Regular cardiac myocyte (primary cell): Measurements from ENCODE around the gene PRSS22. TPM values are rescaled to one million over a fixed set of nuclear protein-coding genes. Genes with fewer than 3 reads are reported as not detected.

Experiments
- total RNA-seq: library from RNA; depleted of rRNA; stranded (reverse); fragments of >200 nt; gene quantifications from 2 replicates; pipeline ENCODE4 v1.2.3, GENCODE V29; 2014

Gene PRSS22
- total RNA-seq = under 0.01 TPM in 1 of 2 replicates, not detected in the other

GRCh38 chr16:2857451-2858244 lies at the start of gene PRSS22:
PRSS22 (minus strand) TSS chr16:2858170; CDS start chr16:2858104, 66 bp downstream.

DNA sequence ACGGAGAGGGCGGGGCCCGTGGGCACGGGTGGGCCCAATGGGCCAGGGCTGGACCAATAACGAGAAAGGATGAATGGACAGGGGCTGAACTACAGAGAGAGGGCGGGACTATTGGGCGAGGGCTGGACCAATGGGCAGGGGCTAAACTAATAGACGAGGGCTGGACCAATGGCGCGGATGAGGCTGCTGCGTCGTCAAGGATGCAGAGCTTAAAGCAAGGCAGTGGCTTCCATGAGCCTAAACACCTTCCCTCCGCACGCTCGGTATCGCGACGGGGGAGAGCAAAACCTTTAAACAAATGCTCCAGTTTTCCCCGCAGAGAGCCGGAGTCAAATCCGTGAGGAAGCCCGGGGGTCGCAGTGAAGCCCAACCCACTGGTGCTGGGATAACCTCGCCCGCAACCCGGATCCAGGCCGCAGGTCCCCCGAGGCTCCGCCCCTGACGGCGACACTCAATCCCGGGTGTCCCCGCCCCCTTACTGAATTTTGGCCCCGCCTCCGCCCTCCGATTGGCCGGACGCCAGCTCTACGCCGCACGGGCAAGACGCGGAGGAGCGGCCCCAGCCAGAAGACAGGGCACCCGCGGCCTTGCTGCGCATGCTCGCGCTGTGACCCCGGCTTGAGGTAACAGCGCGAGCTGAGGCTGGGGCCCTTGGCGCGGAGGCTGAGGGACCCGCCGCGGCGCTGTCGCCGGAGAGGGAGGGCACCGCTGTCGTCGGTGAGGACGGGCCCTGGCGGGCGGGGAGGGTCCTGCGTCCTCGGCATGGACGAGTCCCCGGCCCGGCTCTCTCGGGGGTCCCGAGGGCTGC lies 24.9 kb upstream of the PRSS22 start, which contains the start of gene FLYWCH2:
Gene FLYWCH2, plus strand, starts transcription at position 566 of the 808 bp plus-strand sequence. CDS start 13,235 bp downstream, outside the sequence.

DNA sequence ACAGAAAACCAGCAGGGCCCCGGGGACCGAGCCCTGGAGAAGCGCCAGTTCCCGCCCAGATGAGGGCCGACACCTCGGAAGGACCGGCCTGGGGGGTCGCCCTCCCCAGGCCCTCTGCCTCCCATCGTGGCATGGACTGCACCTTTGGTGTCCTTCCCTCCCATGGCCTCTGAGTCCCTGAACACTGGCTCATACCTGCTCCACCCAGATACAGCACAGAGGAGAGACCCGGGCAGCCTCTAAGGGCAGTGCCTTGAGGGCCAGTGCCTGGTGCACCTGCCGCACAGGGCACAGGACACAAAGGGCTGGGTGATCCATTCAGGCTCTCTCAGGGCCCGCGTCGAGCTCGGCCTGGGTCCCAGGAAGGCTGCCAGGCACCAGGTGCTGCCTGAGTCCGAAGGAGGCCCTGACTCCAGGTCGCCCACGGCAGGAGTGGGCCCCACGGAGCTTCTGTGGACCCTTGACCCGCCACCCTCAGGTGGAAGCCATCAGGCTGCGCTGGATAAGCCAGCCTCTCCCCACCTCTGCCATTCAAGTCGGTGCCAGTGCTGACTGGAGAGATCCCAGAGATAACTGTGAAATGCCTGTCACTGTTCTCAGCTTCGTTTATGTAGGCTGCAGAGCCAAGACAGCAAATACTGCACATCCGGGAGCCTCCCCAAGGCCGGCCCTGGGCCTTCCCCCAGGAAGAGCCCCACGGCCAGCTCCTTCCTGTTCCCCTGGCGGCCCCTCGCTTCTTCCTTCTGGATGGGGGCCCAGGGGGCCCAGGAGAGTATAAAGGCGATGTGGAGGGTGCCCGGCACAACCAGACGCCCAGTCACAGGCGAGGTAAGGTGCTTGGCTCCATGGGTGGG lies 28.2 kb downstream of the PRSS22 start, which contains the start of gene ZG16B:
Gene ZG16B, plus strand, starts transcription at position 803 of the 854 bp plus-strand sequence. CDS start 139 bp downstream, outside the sequence.

GRCh38 chr16:2816751-2817339 lies 41.1 kb downstream of the PRSS22 start, which contains the start of gene PRSS21:
PRSS21 (plus strand) TSS chr16:2817237; CDS start chr16:2817269, 32 bp downstream.

Other genes starting within 250 kb of the PRSS22 start
- gene KCTD5, start 175.6 kb downstream of the PRSS22 start, total RNA-seq = 21.4 and 32.6 TPM in 2 replicates
- 0.19 and 0.56 TPM in 2 replicates for gene PRSS27, start 137.9 kb downstream of the PRSS22 start, total RNA-seq
- 38.5 and 43.7 TPM in 2 replicates for gene SRRM2, start 105.5 kb downstream of the PRSS22 start, total RNA-seq
- 323 and 366 TPM in 2 replicates for gene ELOB, start 80.9 kb downstream of the PRSS22 start, total RNA-seq
- not detected in 2 replicates for gene PRSS33, start 70.6 kb downstream of the PRSS22 start, total RNA-seq
- gene PRSS41, start 59.7 kb downstream of the PRSS22 start, total RNA-seq = not detected in 2 replicates
- 1.7 TPM in 2 replicates for gene PRSS21, start 40.9 kb downstream of the PRSS22 start, total RNA-seq
- gene ZG16B, start 27.9 kb downstream of the PRSS22 start, total RNA-seq = 2.5 and 3.8 TPM in 2 replicates
- 45.1 and 91.6 TPM in 2 replicates for gene FLYWCH2, start 25.0 kb upstream of the PRSS22 start, total RNA-seq
- gene FLYWCH1, start 53.8 kb upstream of the PRSS22 start, total RNA-seq = 38.3 and 41.2 TPM in 2 replicates
- under 0.01 TPM in 1 of 2 replicates, not detected in the other for gene KREMEN2, start 106.1 kb upstream of the PRSS22 start, total RNA-seq
- gene PAQR4, start 111.2 kb upstream of the PRSS22 start, total RNA-seq = 1.7 and 8.1 TPM in 2 replicates
- 0.56 and 12.8 TPM in 2 replicates for gene PKMYT1, start 122.3 kb upstream of the PRSS22 start, total RNA-seq
- not detected in 2 replicates for gene CLDN9, start 154.8 kb upstream of the PRSS22 start, total RNA-seq
- gene CLDN6, start 160.0 kb upstream of the PRSS22 start, total RNA-seq = 0.19 TPM in 1 of 2 replicates, not detected in the other
- gene TNFRSF12A, start 162.2 kb upstream of the PRSS22 start, total RNA-seq = 258 and 401 TPM in 2 replicates
- gene HCFC1R1, start 165.8 kb upstream of the PRSS22 start, total RNA-seq = 7.1 and 10.4 TPM in 2 replicates
- 18.0 and 30.1 TPM in 2 replicates for gene THOC6, start 165.9 kb upstream of the PRSS22 start, total RNA-seq
- gene BICDL2, start 178.8 kb upstream of the PRSS22 start, total RNA-seq = 0.38 and 0.56 TPM in 2 replicates
- gene MMP25, start 188.4 kb upstream of the PRSS22 start, total RNA-seq = under 0.01 TPM in 1 of 2 replicates, not detected in the other
- 7.1 and 32.4 TPM in 2 replicates for gene IL32, start 207.5 kb upstream of the PRSS22 start, total RNA-seq
- not detected in 2 replicates for gene ZSCAN10, start 241.1 kb upstream of the PRSS22 start, total RNA-seq